Calu3 (cell line): Measurements from ENCODE around the gene VWF. TPM values are rescaled to one million over a fixed set of nuclear protein-coding genes. Genes with fewer than 3 reads are reported as not detected.

Experiments used
- BruUV-seq: library from RNA; stranded (reverse); fragments of 400-500 nt; replicated peaks from 2 replicates; lab custom pipeline; 2021; lab: Mats Ljungman, UMichigan
- CTCF ChIA-PET: fragments of 300-600 bp; sonication (Branson Sonifier 250); formaldehyde crosslinking; loops from one replicate; lab custom pipeline; 2022; ENCODE audit warnings: antibody characterized with exemption; lab: Charles Lee
- DNase-seq: peaks from one replicate; pipeline ENCODE4 v3.0.0; 2022
- H3K27ac Mint-ChIP-seq: one replicate; pipeline ENCODE4 v1.8.0; 2022; ENCODE audit warnings: mixed read lengths; ENCODE audit not compliant: unreplicated experiment
- H3K27me3 Mint-ChIP-seq: one replicate; pipeline ENCODE4 v1.8.0; 2022; ENCODE audit warnings: mixed read lengths; ENCODE audit not compliant: unreplicated experiment
- H3K36me3 Mint-ChIP-seq: one replicate; pipeline ENCODE4 v1.8.0; 2022; ENCODE audit warnings: mild to moderate bottlenecking, moderate library complexity, mixed read lengths; ENCODE audit not compliant: insufficient read depth, unreplicated experiment
- H3K4me1 Mint-ChIP-seq: one replicate; pipeline ENCODE4 v1.8.0; 2022; ENCODE audit warnings: mild to moderate bottlenecking, low read depth, mixed read lengths; ENCODE audit not compliant: unreplicated experiment
- H3K4me3 Mint-ChIP-seq: one replicate; pipeline ENCODE4 v1.8.0; 2022; ENCODE audit warnings: mild to moderate bottlenecking, low read depth, moderate library complexity, mixed read lengths; ENCODE audit not compliant: unreplicated experiment
- H3K9me3 Mint-ChIP-seq: one replicate; pipeline ENCODE4 v1.8.0; 2022; ENCODE audit warnings: low read depth, mixed read lengths; ENCODE audit not compliant: unreplicated experiment
- CTCF ChIP-seq: fragments of 200-600 bp; IDR thresholded peaks from one replicate; pipeline ENCODE4 v1.8.0; 2022; ENCODE audit warnings: antibody characterized with exemption; ENCODE audit not compliant: unreplicated experiment
- intact Hi-C: fragments of 100-400 bp; cut with micrococcal nuclease; formaldehyde crosslinking; loops from one replicate; pipeline ENCODE4 v1.10.0; 2022; ENCODE audit not compliant: unreplicated experiment
- total RNA-seq: library from RNA; stranded (reverse); gene quantifications from 2 replicates; pipeline ENCODE4 v1.2.3, GENCODE V29; 2022

VWF gene
- total RNA-seq, 1 experiment from 2014 or later: not detected

- no peaks in the 10 kb centered on the region for H3K4me1 Mint-ChIP-seq
- CTCF ChIA-PET: no interaction called here
- H3K9me3 Mint-ChIP-seq: no peaks in the 10 kb centered on the region
- H3K36me3 Mint-ChIP-seq: no peaks in the 10 kb centered on the region
- H3K27ac Mint-ChIP-seq: no peak overlapping the region
- H3K27me3 Mint-ChIP-seq: peaks cover 19% of the 10 kb centered on the region
- no peak for TF ChIP-seq CTCF
- no TSS peak for BruUV-seq
- intact Hi-C loops: no loop called here
- H3K4me3 Mint-ChIP-seq: no peak overlapping the region
- DNase-seq: no peak
These were observed 10.6 kb downstream of the VWF start for GRCh38 chr12:6113691-6114475.

- TF ChIP-seq CTCF: no peak
- Mint-ChIP-seq H3K27ac (no peak overlapping the region), H3K27me3 (peaks cover 7% of the 10 kb centered on the region), H3K4me3 (no peak overlapping the region), H3K9me3 (no peaks in the 10 kb centered on the region), H3K4me1 (no peaks in the 10 kb centered on the region), H3K36me3 (no peaks in the 10 kb centered on the region)
- BruUV-seq: no TSS peak
- no peak for DNase-seq
- CTCF ChIA-PET: no interaction called here
- intact Hi-C loops: no loop called here
These were observed 12.5 kb downstream of the VWF start for GRCh38 chr12:6112004-6112403.

DNA sequence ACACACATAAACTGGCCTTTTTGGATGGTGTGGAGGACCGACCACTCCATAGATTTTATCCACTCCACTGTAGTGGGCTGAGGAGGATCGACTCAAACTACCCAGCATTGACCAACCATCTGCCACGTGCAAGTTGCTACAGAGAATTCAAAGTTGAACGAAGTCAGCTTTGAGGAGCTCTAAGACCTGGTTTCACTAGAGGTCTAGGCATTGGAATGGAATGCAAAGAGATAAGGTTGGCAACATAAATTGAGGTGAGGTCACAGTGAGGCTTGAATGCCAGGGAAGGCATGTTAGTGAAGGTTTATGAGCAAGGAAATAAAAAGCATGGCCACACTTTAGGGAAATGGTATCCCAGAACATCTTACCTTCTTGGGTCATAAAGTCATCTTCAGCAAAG lies 14.5 kb downstream of the VWF start:
- intact Hi-C loops: no loop called here
- TF ChIP-seq CTCF: no peak
- H3K9me3 Mint-ChIP-seq: no peaks in the 10 kb centered on the region
- H3K4me1 Mint-ChIP-seq: no peaks in the 10 kb centered on the region
- H3K27me3 Mint-ChIP-seq: no peaks in the 10 kb centered on the region
- CTCF ChIA-PET: interaction anchor here (1.0 kb wide), 1 partner anchor 17 kb away, joined by 5 read pairs; no protein-coding TSS in a partner anchor
- H3K27ac Mint-ChIP-seq: no peak overlapping the region
- H3K4me3 Mint-ChIP-seq: no peak overlapping the region
- H3K36me3 Mint-ChIP-seq: no peaks in the 10 kb centered on the region
- no peak for DNase-seq
- no TSS peak for BruUV-seq

- CTCF ChIA-PET: no interaction called here
- H3K36me3 Mint-ChIP-seq: no peaks in the 10 kb centered on the region
- no peaks in the 10 kb centered on the region for H3K9me3 Mint-ChIP-seq
- TF ChIP-seq CTCF: no peak
- intact Hi-C loops: no loop called here
- no peak overlapping the region for H3K27ac Mint-ChIP-seq
- no peaks in the 10 kb centered on the region for H3K4me1 Mint-ChIP-seq
- H3K4me3 Mint-ChIP-seq: no peak overlapping the region
- DNase-seq: no peak
- BruUV-seq: no TSS peak
- no peaks in the 10 kb centered on the region for H3K27me3 Mint-ChIP-seq
These were observed 18.3 kb downstream of the VWF start for GRCh38 chr12:6106218-6106617.
